Measurements from ENCODE around the gene ETFB.

ETFB gene

DNA sequence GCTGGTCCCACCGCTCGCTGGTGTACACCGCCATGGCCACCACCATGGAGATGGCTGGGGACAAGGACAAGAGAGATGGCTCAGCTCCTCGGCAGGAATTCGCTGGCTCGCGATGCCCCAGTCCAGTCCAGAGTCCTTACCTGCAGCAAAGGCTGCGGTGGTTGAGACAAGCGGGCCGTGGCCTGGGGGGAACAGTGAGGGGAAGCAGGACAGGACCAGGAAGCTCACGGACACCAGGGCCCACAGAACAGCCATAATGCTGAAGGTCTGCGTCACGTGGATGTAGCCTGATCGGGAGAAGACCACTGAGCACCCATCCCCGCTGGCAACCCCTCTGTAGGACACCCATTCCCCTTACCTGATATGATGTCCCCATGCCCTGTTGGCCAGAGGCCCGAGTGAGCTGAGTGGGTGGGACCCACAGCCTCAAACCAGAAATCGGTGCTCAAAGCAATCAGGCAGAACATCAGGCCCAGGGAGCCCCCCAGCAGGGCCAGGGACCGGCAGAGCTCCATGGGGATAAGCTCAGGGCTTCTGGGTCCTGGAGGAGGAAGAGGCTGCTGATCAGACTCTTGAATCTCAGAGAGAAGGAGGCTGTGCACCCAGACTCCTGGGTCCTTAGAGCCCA, 5.9 kb upstream of the ETFB start:
- no peak for DNase-seq

DNA sequence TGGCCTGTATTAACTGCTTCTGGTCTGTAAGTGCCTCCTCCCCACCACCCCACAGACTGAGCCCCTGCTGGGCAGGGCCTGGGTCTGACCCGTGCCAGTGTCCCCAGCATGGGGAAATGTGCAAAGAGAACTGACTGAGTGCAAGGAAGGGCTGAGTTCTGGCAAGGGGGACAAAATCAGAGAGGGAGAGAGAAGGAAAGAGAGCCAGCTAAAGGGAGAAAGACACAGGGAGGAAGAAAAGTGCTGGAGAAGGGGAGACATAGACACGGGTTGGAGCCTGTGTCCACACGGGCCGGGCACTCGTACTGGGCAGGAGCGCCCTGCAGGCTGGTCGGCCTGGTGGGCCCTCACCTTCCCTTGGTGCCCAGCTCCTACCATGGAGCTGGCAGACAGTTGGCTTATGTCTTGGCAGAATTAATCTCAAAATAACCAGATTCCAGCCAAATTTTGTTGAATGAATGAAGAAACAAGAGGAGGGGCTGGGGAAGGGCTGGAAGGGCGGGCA, 5.0 kb upstream of the ETFB start:
- no peak for DNase-seq

GRCh38 chr19:51370230-51370629, 4.0 kb upstream of the ETFB start:
- DNase-seq: no peak

DNA sequence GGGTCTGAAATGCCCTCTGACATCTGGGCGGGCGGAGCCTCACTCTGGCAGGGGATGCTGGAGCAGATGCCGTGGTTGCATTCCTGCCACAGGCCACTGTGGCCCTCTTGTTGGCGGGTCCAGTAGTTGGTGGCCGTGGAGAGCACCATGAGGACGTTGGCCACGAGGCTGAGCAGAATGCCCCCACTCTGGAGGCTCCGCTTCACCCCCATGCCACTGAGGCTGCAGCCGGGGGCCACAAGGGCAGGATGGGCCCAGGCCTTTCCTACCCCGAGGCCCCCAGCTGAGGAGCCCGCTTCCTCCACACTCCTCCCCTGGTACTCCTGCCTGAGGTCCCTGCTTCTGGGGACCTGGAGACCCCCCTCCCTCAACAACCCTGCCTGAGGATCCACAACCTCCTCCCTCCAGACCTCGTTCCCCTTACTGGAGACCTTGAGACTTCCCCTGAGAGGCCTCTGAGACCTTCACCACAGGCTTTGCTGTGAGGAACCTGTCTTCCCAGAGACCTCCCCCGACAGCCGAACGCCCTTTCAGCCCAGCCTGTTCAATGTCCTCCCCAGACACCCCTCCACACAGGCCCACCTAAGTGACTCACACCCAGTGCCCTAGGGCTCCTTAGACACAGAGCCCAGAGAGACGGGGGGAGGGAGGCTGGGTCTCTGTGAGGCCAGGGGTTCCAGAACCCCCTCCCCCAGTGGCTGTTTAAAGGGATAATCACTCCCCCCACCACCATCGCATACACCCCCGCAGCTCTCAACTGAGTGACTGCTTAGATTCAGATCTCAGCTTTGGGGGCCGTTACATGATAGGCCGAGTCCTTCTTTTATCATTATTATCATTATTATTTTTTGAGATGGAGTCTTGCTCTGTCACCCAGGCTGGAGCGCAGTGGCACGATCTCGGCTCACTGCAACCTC, 2.4 kb upstream of the ETFB start, which contains the start of gene CLDND2:
CLDND2 (minus strand) TSS at position 638 of the 917 bp plus-strand sequence; CDS start at position 212, 426 bp downstream.
- peak; percentile 21 for DNase-seq

- peak; percentile 97 for DNase-seq
Measured at GRCh38 chr19:51367565-51368365, 1.6 kb upstream of the ETFB start.

DNA sequence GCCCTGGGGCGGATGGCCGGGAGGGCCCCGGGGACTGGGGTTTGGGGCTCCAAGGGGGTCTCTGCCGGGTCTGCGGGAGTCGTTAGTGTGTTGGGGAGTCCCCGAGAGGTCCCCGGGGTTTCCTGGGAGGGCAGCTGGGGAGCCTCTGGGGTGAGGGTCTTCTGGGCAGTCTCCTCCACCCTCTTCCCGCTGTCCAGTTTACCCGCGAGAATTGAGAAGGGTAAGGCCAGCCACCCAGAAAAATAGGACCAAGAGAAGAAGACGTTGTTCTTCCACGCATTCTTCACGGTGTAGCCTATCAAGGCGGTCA, 1.0 kb upstream of the ETFB start:
- DNase-seq: no peak

- DNase-seq: peak; percentile 96
Measured at GRCh38 chr19:51366389-51367254, 434 bp upstream of the ETFB start.

DNA sequence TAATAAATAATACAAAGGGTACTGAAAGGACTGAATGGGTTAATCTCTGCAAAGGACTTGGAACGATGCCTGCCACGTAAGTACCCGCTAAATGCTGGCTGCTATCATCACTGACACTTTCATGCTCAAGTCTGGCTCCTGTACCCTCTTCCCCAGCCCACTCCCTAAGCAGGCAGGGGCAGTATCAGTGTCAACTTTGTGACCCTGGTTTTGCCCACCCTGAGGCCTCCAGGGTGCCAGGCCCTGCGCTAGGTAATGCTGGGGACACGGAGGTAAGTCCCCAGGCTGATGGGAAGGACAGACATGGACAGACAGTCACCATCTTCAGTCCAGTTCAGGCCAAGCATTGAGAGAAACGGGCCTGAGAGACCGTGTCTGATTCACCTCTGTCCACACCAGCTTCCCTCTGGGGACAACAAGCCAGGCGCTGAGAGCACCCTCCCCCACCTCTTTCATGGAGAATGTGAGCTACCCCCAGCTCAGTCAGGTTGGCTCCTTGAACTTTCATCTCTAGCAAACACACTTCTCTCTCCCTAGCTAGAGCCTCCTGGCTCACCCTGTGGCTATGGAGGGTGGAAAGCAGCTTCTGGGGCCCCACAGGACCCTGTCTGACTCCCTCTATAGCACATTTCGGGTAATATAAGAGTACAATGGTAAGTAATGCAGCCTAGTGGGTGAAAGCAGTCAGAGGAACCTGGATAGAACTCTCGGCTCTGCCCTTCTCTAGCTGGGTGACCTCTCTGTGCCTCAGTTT, 800 bp downstream of the ETFB start:
- peak; percentile 40 for DNase-seq

- no peak for DNase-seq
Measured at GRCh38 chr19:51364200-51365106, 1.7 kb downstream of the ETFB start.

- no peak for DNase-seq
Measured at GRCh38 chr19:51361239-51361638, 4.9 kb downstream of the ETFB start.

- DNase-seq: no peak
Measured at GRCh38 chr19:51359294-51359693, 6.9 kb downstream of the ETFB start.

DNA sequence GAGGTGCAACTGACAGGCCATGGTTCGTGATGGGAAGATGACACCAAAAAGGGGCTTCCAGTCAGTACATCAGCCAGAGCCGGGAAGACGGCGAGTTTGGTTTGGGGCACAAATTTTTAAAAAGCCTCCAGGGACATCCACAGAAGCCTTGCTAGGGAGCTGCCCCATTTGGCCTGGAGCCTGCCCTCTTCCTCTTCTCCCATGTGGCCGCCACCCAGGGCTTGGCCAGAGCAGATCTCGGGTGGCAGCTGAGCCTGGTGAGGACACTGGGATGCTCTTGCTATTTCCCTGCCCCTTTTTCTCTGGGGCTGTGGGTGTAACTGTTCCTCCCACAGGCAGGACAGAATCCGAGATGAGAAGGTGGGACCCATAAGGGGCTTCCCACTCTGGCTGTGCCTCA, 8.2 kb downstream of the ETFB start:
- DNase-seq: no peak

GRCh38 chr19:51356159-51356801, 9.9 kb downstream of the ETFB start:
- no peak for DNase-seq

- no peak for DNase-seq
Measured at GRCh38 chr19:51354742-51355148, 11.4 kb downstream of the ETFB start.

DNA sequence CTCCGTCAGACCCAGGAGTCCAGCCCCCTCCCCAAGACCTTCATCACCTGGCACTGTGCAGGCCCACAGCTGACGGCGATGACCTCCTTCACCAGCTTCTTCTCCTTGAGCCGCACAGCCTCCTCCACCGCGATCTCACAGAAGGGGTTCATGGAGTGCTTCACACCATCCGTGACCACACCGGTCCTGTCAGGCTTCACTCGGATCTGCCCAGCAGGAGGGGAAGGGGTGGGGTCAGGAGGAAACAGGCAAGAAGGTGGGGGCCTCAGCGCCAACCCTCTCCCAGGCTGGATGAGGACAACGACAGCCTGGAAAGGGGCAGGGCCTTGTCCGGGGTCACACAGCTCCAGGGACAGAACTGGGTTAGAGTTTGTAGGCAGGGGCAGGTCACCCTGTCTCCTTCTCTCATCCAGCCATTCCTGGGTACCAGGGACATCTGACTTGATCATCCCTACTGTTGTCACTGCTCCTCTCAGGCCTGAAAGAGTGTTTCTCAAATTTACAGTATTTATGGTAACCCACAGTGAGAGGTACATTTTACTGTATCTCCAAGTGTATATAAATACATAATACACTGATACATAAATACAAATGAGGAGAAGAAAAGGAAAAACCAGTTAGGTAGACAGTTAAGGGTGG, 12.0 kb downstream of the ETFB start:
- DNase-seq: no peak

DNA sequence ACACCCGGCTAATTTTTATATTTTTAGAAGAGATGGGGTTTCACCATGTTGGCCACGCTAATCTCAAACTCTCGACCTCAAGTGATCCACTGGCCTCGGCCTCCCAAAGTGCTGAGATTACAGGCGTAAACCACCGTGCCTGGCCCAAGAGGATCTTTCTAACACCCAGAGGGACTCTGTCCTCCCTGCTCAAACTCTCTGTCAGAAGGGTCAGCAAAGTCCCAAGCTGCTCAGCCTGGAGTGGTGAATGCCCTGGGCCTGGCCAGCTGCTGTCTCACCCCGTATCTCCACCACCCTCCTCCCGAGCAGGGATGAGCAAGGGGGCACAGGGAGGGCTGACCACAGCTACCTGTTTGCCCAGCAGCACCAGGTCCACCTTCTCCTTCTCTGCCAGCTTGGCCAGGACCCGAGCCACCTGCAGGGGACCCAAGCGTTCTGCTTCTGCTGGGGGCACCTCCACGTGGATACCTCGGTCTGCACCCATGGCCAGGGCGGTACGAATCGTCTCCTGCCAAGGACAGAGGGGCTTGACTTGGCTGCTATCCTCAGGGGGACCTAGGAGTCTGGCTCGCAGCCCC, 13.3 kb downstream of the ETFB start:
- DNase-seq: no peak

DNA sequence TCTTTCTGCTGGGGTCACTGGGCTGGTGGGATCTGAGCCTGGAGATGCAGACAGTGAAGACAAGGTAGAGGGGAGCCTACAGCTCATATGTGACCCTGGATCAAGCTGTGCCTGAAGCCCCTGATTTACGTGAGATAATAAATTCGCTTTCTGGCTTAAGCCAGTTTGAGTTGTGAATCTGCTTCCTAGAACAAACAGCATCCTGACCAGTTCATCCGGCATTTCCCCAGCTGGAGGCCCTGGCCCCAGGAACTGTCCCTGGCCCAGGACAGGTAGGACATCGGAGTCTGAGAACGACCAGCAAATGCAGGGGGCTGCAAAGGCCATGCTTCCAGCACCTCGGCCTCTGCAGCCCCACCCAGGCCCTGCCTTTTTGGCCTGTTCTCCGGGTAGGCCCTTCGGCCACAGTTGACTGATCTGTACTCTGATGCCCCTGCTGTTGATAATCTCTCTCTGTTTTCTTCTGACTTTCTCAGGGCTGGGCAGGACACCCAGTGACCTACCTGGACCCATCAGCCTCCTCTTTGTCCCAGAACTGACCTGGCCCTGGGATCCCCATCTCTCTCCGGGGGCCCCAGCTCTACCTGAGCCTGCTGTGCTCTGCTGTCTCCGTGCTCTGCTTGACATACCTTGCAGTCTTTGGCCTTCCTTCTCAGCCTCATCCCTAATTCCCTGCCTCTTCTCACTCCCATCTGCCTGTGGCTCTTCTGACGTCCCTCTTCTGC, 14.8 kb downstream of the ETFB start:
- no peak for DNase-seq

DNA sequence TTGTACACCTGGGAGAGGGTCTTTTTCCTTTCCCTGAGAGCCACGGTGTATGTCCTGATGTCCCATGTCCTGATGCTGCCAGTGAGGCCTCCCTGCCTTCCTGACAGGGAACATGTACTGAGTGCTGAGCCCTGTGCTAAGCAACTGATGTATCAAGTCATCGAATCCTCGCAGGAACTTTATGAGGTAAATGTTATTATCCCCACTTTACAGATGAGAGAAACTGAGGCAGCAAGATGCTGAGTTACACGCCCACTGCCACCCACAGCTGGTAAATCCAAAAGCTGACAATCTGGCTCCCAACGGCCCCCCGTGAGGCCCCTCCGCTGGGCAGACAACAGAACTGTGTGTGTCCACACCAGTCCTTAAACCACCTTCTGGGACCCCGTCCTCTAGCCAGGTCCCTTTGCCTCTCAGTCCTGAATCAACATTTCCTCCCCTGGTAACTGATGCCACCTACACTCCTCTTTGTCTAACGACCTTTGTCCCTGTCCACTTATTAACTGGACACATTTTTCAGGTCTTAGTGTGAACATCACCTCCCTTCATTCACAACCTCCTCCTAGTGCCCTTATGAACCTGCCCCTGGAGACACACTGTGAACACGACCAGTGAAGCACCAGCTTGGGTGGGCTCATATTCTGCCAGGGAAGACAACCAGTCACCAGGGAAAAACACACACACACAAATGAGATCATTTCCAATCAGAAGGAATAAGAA, 18.8 kb downstream of the ETFB start:
- DNase-seq: no peak
